T-helper 22 cell (primary cell): ENCODE measurements around the gene RELT.

Source experiments
- DNase-seq: peaks from one replicate; pipeline ENCODE4 v3.0.0-alpha.2; 2020; ENCODE audit warnings: low read depth

The RELT gene

DNA sequence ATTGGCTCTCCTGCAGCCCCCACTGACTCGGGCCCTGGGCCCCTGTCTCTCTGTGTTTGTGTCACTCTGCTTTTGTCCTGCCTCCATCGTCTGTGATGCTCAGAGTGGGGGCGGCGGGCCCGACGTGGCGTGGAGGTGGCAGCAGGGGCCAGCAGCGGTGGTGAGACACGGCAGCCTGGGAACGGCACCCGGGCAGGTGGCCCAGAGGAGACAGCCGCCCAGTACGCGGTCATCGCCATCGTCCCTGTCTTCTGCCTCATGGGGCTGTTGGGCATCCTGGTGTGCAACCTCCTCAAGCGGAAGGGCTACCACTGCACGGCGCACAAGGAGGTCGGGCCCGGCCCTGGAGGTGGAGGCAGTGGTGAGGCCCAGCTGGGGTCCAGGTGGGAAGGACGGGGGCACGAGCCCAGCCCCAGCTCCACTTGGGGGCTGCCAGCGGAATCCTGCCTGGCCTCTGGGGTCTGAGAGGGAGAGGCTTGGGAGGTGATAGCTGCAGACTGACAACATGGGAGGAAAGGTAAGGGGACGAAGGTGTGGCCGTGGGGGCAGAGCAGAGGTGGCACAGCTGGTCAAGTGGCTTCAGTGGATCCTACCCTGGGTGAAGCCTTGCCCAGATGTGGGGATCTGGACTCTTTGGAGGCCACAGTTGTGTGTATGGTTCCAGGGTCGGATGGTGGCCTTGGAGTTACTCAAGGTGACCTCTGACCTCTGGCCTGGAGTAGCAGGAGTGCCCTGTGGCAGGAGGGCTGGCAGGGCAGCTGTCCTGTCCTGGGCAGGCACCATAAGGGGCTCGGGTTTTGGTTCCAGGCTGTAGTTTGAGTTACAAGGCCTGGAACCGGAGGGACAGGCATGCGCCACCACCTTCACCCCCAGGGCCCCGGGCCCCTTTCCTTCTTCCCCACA is 16.2 kb downstream of the RELT start:
- no peak for DNase-seq

- DNase-seq: no peak
Measured at GRCh38 chr11:73393011-73393380, 16.8 kb downstream of the RELT start.

DNA sequence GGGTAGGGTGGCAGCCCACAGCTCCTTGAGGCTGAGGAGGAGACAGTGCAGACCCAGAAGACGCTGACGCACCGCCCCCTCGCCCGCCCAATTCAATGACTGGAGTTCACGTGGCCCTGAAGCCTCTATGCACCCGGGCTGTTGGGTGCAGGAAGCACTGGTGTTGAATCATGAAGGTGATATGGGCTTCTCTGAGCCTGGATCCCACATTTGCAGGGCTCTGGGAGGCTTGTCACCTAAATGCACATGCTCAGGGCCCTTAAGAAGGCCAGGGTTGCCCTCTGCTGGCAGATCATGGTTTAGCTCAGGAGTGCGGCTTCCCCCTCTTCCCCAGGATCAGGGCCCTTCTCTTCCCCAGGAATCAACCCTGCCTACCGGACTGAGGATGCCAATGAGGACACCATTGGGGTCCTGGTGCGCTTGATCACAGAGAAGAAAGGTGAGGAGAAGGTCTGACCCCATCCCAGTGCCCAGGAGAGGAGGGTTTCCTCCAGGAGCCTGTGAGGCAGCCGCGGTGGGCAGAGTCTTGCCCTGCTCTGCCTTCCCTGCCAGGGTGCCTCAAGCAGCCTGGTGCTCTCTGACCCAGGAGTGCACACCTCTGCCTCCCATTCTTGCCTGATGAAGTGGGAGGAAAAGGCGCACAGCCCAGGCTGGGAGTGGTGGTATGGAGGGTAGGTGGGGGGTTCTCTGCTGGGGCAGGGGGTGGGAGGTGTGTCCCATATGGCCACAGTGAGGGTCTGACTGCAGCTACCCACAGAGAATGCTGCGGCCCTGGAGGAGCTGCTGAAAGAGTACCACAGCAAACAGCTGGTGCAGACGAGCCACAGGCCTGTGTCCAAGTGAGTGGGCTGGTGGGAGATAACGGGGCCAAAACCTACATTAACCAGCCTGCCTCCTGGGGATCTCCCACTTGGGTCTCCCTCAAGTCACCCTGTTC is 17.5 kb downstream of the RELT start:
- DNase-seq: peak; percentile 20

GRCh38 chr11:73394416-73395296 is 18.5 kb downstream of the RELT start:
- no peak for DNase-seq

- DNase-seq: no peak
Measured at GRCh38 chr11:73395297-73396208, 19.4 kb downstream of the RELT start.

DNA sequence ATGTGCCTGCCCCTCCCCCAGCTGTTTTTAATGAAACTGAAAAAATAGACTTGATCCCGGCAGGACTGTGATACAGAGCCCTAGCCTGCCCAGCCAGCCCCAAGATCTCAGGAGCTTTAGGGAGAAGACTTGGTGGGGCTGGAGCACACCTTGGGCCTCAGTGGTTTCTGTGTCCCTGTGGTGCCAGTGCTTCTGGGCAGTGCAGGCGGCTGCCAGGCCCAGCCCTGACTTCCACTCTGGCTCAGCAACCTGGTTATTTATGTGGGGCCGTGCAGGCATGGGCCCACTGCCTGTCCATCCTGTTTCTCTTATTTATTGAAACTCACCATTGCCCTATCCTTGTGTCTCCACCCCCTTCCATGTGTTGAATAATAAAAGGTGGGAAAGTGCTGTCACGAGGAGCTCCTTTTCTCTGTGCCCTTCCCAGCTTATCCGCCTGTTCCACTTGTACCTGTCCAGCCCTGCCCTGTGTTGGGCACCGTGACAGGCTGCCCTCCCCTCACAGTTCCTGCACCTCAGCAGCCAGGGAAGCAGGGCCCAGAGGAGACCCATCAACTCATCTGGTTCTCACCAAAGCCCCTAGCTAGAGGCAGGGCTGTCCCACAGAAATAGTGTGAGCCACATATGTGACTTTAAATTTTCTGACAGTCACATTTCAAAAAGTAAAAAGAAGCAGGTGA is 20.2 kb downstream of the RELT start:
- DNase-seq: no peak

DNA sequence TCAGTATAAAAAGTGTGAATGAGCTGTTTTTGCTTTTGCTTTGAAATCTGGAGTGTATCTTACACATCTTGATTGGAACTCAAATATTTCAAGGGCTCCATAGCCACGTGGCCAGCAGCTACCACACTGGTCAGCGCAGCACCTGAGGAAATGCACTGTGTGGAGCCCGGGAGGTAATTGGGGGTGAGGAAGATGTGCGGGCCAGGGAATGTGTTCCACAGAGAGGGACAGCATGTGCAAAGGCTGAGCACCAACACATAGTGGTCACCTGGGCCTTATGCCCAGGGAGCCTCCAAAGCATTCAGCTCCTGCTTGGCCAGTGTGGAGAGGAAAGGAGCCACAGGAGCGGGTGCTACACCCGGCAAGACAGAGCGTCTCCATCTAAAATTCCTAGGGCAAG is 20.8 kb downstream of the RELT start:
- DNase-seq: no peak

GRCh38 chr11:73397468-73398131 is 21.4 kb downstream of the RELT start:
- DNase-seq: no peak

- DNase-seq: no peak
Measured at GRCh38 chr11:73398132-73398526, 21.9 kb downstream of the RELT start.

GRCh38 chr11:73398721-73399120 is 22.5 kb downstream of the RELT start:
- no peak for DNase-seq

GRCh38 chr11:73399159-73399590 is 23.0 kb downstream of the RELT start:
- DNase-seq: no peak

- DNase-seq: no peak
Measured at GRCh38 chr11:73399636-73400035, 23.4 kb downstream of the RELT start.

- no peak for DNase-seq
Measured at GRCh38 chr11:73400293-73400692, 24.1 kb downstream of the RELT start.

- no peak for DNase-seq
Measured at GRCh38 chr11:73401217-73401923, 25.2 kb downstream of the RELT start.

DNA sequence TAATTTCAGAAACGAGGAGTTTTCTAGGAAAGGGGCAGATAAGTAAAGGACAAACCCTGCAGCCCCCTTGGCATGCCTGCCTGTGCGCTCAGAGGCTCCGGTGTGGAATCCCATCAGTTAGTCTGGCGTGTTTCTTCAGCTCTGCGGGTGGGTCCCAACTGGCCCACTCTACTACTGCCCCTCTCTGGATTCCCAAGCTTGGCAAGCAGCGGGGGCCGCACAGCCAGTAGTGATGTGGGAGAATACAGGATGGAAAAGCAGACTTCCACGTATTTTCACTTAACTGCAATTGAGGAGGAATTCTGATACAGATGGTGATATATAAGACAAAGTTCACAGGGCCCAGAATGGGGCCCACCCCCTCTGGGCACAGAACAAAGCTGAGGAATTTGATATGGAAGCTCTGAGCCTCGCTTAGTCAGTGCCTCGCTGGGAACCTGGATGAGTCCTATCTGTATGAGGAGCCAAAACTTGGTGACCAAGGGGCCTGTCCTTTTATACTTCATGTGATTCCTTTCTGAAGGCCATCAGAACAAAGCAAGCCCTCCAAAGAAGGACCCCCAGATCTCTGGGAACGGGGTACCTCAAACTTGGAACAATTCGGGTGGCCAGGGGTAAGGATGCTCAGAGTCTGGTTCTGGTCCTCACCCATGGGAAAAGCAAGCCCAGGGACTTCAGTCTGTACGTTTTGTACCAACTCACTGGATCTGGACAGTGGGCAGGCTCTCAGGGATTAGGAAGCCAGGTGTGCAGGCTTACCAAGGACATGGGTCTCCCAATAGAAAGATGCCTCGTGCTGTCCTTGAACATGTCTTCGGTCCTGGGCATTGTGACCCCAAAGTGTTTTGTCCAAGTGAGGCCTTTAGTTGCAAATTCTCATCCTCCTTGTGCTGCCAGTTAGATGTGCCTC is 26.0 kb downstream of the RELT start:
- DNase-seq: no peak

DNA sequence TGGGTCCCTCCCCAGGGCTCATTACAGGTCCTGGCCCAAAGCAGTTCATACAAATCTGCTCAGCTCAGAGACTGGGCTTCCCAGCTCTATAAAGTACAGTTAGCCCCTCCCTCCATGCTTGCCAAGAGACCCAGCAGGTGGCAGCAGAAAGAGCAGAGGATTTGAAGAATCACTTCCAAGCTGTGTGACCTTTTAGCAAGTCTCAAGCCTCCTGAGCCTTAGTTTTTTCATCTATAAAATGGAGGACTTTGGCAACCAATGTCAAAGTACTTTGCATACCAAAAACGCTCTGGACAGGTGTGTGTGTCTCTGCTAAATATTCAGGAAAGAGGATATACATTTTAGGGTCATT is 26.6 kb downstream of the RELT start:
- DNase-seq: no peak

- DNase-seq: no peak
Measured at GRCh38 chr11:73403541-73403940, 27.3 kb downstream of the RELT start.

- DNase-seq: no peak
Measured at GRCh38 chr11:73404048-73404447, 27.8 kb downstream of the RELT start.
